Fibroblast of lung (primary cell): ENCODE results near the gene RYR2. TPM values are rescaled to one million over a fixed set of nuclear protein-coding genes. Genes with fewer than 3 reads are reported as not detected.

ENCODE experiments used
- DNase-seq, 2 donors: peaks; one replicate each; pipeline versions ENCODE4 v3.0.0 to v3.0.0-alpha.2; 2010; ENCODE audit warnings: low read depth in 2 of 2
- H2AFZ ChIP-seq: 2 replicates; pipeline ENCODE4 v1.5.1; 2012; ENCODE audit warnings: low read length, control low read depth, inconsistent platforms
- H3K27ac ChIP-seq: 2 replicates; pipeline ENCODE4 v1.5.1; 2011; ENCODE audit warnings: low read length, control low read depth; ENCODE audit not compliant: insufficient read depth
- H3K27me3 ChIP-seq: 2 replicates; pipeline ENCODE4 v1.5.1; 2011; ENCODE audit warnings: mild to moderate bottlenecking, low read length; ENCODE audit not compliant: control insufficient read depth, insufficient read depth
- H3K36me3 ChIP-seq: 2 replicates; pipeline ENCODE4 v1.5.1; 2011; ENCODE audit warnings: low read length; ENCODE audit not compliant: control insufficient read depth, insufficient read depth
- H3K4me1 ChIP-seq: 2 replicates; pipeline ENCODE4 v1.5.1; 2011; ENCODE audit warnings: low read length; ENCODE audit not compliant: control insufficient read depth, insufficient read depth; ENCODE audit errors: extremely low read depth
- H3K4me2 ChIP-seq: 2 replicates; pipeline ENCODE4 v1.5.1; 2011; ENCODE audit warnings: low read length, control low read depth; ENCODE audit not compliant: insufficient read depth; ENCODE audit errors: extremely low read depth
- H3K4me3 ChIP-seq, 4 experiments: fragments of 200-600 bp in 1 of 4; sonication (generic) in 1 of 4; replicated peaks in 1 of 4; 2 replicates each; pipeline ENCODE4 v1.5.1; 2011 to 2016; ENCODE audit warnings: low read length in 4 of 4, low read depth in 3 of 4, mild to moderate bottlenecking in 3 of 4, control low read depth in 2 of 4, inconsistent platforms in 1 of 4, mixed read lengths in 1 of 4; ENCODE audit not compliant: insufficient read depth in 1 of 4; ENCODE audit errors: control extremely low read depth in 1 of 4
- H3K79me2 ChIP-seq: 2 replicates; pipeline ENCODE4 v1.5.1; 2012; ENCODE audit warnings: mild to moderate bottlenecking, low read length, inconsistent platforms; ENCODE audit not compliant: control insufficient read depth, insufficient read depth
- H3K9ac ChIP-seq: 2 replicates; pipeline ENCODE4 v1.5.1; 2011; ENCODE audit warnings: mild to moderate bottlenecking, low read length, control low read depth; ENCODE audit not compliant: insufficient read depth
- H3K9me3 ChIP-seq: 2 replicates; pipeline ENCODE4 v1.5.1; 2012; ENCODE audit warnings: low read depth, low read length; ENCODE audit not compliant: control insufficient read depth, insufficient read depth
- H4K20me1 ChIP-seq: 2 replicates; pipeline ENCODE4 v1.5.1; 2011; ENCODE audit warnings: low read length; ENCODE audit not compliant: control insufficient read depth, insufficient read depth; ENCODE audit errors: extremely low read depth
- CTCF ChIP-seq, 2 donors: IDR thresholded peaks in 1 of 2; conservative IDR thresholded peaks in 1 of 2; 1 replicate in 1 of 2; 2 replicates in 1 of 2; pipeline ENCODE4 v1.5.1; 2011 to 2012; ENCODE audit warnings: low read length in 2 of 2, control low read depth in 1 of 2, inconsistent platforms in 1 of 2, low read depth in 1 of 2, mild to moderate bottlenecking in 1 of 2
- EZH2 ChIP-seq: IDR thresholded peaks from 2 replicates; pipeline ENCODE4 v1.5.1; 2012; ENCODE audit warnings: low read length, control low read depth, mild to moderate bottlenecking; ENCODE audit errors: missing control alignments
- polyA plus RNA-seq, 2 donors: library from polyadenylated mRNA; depleted of rRNA in 1 of 2; stranded (reverse) in 1 of 2; unstranded in 1 of 2; fragments of >200 nt; gene quantifications; 2 replicates each; pipeline ENCODE4 v1.2.1, GENCODE V29; 2011 to 2012; ENCODE audit warnings: missing spikeins in 1 of 2
- total RNA-seq: library from RNA; depleted of rRNA; stranded (reverse); fragments of >200 nt; gene quantifications from 2 replicates; pipeline ENCODE4 v1.2.1, GENCODE V29; 2014

Gene RYR2
- total and polyA plus RNA-seq, 2 donors (not counting 1 experiment from before 2014, with no cell fraction given), result 0.06 to 0.17 TPM

- no peak overlapping the region for H3K9ac ChIP-seq
- no peaks in the 10 kb centered on the region for H4K20me1 ChIP-seq
- peak in 1 of 2 donors; percentile 34 for DNase-seq
- H3K4me3 ChIP-seq, result no peak overlapping the region
- H3K36me3 ChIP-seq, result no peaks in the 10 kb centered on the region
- H3K27ac ChIP-seq, result no peak overlapping the region
- no peak overlapping the region for H2AFZ ChIP-seq
- no peaks in the 10 kb centered on the region for H3K4me1 ChIP-seq
- no peak overlapping the region for H3K4me2 ChIP-seq
- TF ChIP-seq CTCF (conservative IDR thresholded peaks at IDR 0.05 in 1 of 2, IDR thresholded peaks at IDR 0.05 in 1 of 2; ENCODE audit: low read depth in 1 of 2, low read length in 2 of 2) (peak in 1 of 2 donors; percentile 24), EZH2 (no peak)
- H3K79me2 ChIP-seq, result no peaks in the 10 kb centered on the region
- H3K9me3 ChIP-seq, result no peaks in the 10 kb centered on the region
- H3K27me3 ChIP-seq, result no peaks in the 10 kb centered on the region
Measured at GRCh38 chr1:237799762-237800474, 757.9 kb downstream of the RYR2 start.

GRCh38 chr1:237804516-237804915 lies 762.5 kb downstream of the RYR2 start:
- Histone ChIP-seq H4K20me1 (no peaks in the 10 kb centered on the region), H3K4me1 (no peaks in the 10 kb centered on the region), H3K27me3 (no peaks in the 10 kb centered on the region), H3K4me2 (no peak overlapping the region), H3K4me3 (no peak overlapping the region), H3K9ac (no peak overlapping the region), H2AFZ (no peak overlapping the region), H3K27ac (no peak overlapping the region), H3K36me3 (no peaks in the 10 kb centered on the region), H3K9me3 (no peaks in the 10 kb centered on the region), H3K79me2 (no peaks in the 10 kb centered on the region)
- no peak for DNase-seq
- no peak for TF ChIP-seq EZH2
- no peak for TF ChIP-seq CTCF (conservative IDR thresholded peaks at IDR 0.05 in 1 of 2, IDR thresholded peaks at IDR 0.05 in 1 of 2; ENCODE audit: low read depth in 1 of 2, low read length in 2 of 2)

GRCh38 chr1:237809099-237809498 lies 767.1 kb downstream of the RYR2 start:
- H4K20me1 ChIP-seq, result no peaks in the 10 kb centered on the region
- TF ChIP-seq EZH2, result no peak
- TF ChIP-seq CTCF (conservative IDR thresholded peaks at IDR 0.05 in 1 of 2, IDR thresholded peaks at IDR 0.05 in 1 of 2; ENCODE audit: low read depth in 1 of 2, low read length in 2 of 2), result no peak
- no peaks in the 10 kb centered on the region for H3K9me3 ChIP-seq
- H2AFZ ChIP-seq, result no peak overlapping the region
- no peaks in the 10 kb centered on the region for H3K27me3 ChIP-seq
- no peak for DNase-seq
- no peak overlapping the region for H3K4me2 ChIP-seq
- H3K79me2 ChIP-seq, result no peaks in the 10 kb centered on the region
- no peak overlapping the region for H3K9ac ChIP-seq
- no peak overlapping the region for H3K27ac ChIP-seq
- H3K4me1 ChIP-seq, result no peaks in the 10 kb centered on the region
- no peaks in the 10 kb centered on the region for H3K36me3 ChIP-seq
- no peak overlapping the region for H3K4me3 ChIP-seq
